Skin epidermis (tissue), 12 donors: ENCODE results near the gene ARHGAP40.
A peak's percentile ranks its signal among the peaks of the same experiment; 100 is the strongest.

Experiments
- H3K27ac ChIP-seq, 21 experiments: fragments of 200-600 bp; sonication (generic) in 11 of 21; one replicate each; pipeline ENCODE4 v1.5.0; 2020; ENCODE audit warnings: mild to moderate bottlenecking in 3 of 21, inconsistent platforms in 2 of 21, moderate library complexity in 2 of 21
- H3K4me3 ChIP-seq, 7 experiments: fragments of 200-600 bp; sonication (generic) in 2 of 7; one replicate each; pipeline ENCODE4 v1.5.0; 2020; ENCODE audit warnings: inconsistent platforms in 2 of 7, mild to moderate bottlenecking in 2 of 7, moderate library complexity in 1 of 7

The ARHGAP40 gene

GRCh38 chr20:38601216-38602184 lies at the start of gene ARHGAP40:
ARHGAP40 (plus strand) TSS chr20:38601809.
- H3K4me3 ChIP-seq, result peak within 1 kb of the TSS in 4 of 7 experiments; percentile 0 to 19 (median 17)
- H3K27ac ChIP-seq, result peak within 1 kb of the TSS in 1 of 21 experiments; percentile 46

DNA sequence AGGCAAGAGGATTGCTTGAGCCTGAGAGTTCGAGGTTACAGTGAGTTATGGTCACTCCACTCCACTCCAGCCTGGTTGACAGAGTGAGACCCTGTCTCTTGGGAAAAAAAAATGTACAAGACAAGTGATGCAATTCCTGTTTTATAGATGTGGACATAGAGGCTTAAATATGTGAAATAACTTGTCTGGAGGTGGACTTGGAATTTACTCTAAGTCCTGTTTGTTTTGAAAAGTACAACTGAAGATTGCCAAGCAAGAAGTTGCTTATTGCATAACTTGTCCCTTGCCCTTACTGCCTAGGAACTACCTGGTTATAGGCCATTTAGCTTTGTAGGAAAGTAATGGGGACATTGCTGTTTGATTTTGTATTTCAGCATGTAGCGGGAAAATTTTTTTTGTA lies 46.6 kb upstream of the ARHGAP40 start:
- Histone ChIP-seq H3K4me3 (no peak overlapping the region), H3K27ac (no peak overlapping the region)

DNA sequence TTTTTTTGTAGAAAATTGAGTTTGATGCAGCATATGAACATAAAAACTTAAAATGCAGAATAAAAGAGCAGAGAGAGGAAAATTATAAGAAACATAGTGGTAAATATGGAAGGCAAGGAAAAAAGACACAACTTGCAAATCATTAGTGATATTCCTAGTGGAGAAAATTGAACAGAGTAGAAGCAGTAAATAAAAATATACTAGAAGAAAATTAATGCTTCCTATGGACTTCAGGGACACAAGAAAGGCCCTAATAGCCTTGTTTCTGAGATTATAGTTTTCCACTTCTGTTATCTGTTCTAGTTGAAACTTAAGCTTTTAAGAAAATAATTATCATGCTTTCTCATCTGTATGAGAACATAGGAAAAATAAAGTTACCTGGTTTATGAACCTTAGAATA lies 46.2 kb upstream of the ARHGAP40 start:
- Histone ChIP-seq H3K4me3 (no peak overlapping the region), H3K27ac (no peak overlapping the region)

DNA sequence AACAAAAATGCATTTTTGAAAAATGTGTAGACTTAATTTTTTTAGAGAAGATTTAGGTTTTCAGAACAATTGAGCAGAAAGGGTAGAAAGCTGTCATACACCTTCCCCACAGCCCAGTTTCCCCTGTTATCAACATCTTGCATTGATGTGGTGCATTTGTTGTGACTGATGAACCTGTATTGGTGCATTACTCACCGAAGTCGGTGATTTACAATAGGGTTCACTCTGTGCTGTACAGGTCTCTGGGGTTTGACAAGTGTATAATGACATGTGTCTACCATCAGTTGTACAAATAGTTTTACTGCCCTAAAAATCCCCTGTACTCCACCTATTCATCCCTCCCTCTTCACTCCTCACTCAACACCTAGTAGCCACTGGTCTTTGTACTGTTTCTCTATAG lies 44.4 kb upstream of the ARHGAP40 start:
- Histone ChIP-seq H3K27ac (no peak overlapping the region), H3K4me3 (no peak overlapping the region)

DNA sequence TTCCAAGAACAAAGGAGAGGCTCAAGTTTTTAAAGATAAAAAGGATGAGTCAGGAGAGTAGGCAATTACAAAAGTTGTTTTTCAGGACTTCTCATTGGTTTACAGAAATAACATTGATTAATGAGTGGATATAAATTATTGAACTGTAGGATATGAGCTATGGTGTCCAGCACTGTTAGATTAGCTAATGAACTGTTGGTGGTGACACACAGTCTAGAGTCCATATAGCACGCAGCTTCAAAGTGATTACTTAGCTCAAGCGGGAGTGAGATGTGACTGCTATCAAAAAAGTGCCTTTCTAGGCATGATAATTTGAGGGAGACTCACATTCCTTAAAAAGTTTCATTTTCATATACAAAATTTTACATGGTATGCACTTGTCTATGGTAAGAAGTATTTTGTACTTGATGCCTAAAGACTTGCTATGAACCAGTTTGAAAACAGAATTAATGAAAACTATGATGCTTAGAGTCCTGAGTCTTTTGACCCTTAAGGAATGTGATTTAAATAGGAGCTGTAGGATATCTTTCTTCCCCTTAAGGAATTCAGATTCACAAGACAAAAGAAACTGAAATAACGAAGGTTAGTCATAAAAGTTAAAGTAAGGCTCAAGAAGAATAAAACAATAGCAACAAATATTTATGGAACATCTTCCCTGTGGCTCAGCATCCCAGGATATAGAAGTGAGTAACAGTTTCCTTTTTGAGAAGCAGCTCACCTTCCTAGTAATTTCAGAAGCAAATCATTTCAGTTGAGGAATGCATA lies 42.8 kb upstream of the ARHGAP40 start:
- H3K4me3 ChIP-seq, result no peak overlapping the region
- no peak overlapping the region for H3K27ac ChIP-seq

GRCh38 chr20:38559764-38560163 lies 41.8 kb upstream of the ARHGAP40 start:
- H3K4me3 ChIP-seq, result no peak overlapping the region
- H3K27ac ChIP-seq, result no peak overlapping the region

GRCh38 chr20:38563802-38564431 lies 37.7 kb upstream of the ARHGAP40 start:
- H3K27ac ChIP-seq, result no peak overlapping the region
- H3K4me3 ChIP-seq, result no peak overlapping the region

DNA sequence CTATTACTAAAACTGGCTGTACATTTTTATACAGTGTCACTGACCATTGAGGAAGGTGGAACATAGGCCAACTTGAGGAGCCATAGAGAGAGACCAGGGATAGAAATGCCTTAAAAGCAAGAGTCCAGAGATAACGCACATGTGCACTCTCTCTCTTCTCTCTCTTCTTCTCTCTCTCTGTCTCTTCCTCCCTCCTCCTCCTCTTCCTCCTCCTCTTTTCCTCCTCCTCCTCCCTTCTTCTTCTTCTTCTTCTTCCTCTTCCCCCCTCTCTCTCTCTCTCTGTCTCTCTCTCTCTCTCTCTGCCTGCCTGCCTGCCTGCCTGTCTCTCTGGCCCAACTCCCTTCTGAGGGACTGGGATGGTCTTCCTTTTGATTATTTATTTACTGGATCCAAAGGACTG lies 36.9 kb upstream of the ARHGAP40 start:
- no peak overlapping the region for H3K27ac ChIP-seq

DNA sequence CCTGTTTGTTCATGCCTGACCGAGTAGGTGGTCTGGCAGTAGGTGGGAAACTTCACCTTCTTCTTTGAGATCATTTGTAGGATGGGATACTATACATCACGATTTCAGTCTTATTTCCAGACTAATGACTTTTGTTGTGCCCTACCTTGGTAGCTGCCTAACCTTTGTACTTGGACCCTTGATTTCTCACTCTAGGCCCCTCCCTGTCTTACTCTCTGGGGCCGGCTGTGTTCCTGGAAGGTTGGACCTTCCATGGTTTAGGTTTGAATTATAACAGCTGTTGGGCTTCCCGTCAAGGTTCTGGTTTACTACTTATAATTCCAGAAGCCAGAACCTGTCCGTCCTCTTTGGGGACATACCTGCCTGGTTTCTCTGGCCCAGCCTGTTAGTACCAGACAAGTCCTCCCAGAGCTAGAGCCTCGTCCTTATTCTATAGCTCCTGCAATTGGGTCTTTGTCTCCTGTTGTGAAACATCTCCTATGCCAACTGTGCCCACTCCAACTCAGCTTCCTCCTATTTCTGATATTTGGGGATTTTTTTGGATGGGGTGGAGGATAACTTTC lies 35.5 kb upstream of the ARHGAP40 start:
- H3K27ac ChIP-seq, result peak overlapping the region in 2 of 21 experiments; percentile 2 to 16
- no peak overlapping the region for H3K4me3 ChIP-seq

More for the DNA sequence above, 36.9 kb upstream of the ARHGAP40 start:
- H3K4me3 ChIP-seq, result no peak overlapping the region

DNA sequence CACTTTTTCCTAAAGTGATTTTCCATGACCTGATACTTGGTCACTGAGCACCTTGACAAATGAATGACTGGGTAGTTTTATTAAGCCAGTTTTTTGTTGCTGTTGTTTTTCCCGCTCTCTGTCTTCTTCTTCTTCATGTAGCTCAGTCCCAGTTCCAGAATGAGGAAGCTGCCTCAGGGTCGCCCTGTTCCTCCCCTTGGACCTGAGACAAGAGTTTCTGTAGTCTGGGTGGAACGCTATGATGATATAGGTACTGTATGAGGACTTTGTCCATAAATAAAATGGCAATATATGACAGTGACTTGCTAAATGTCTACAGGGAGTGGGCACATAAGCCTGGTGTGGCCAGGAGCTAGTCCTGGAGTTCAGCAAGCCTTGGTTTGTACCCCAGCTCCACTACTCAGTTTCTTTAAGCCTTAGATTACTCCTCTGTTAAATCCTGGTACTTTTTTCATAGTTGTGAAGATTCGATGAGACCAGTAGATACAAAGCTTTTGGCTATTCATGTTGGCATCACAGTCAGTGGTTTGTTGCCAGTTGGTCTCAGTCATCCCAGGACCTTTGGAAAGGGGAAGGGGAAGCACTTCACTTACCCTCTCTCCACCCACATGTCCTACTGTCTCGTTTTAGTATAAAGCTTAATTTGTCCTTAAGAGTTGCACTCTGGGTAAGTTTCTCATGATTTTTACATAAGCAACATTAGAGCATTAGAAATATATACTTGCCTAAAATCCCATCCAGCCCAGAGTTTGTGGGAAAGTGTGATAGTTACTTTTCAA lies 31.7 kb upstream of the ARHGAP40 start:
- H3K27ac ChIP-seq, result no peak overlapping the region
- no peak overlapping the region for H3K4me3 ChIP-seq

DNA sequence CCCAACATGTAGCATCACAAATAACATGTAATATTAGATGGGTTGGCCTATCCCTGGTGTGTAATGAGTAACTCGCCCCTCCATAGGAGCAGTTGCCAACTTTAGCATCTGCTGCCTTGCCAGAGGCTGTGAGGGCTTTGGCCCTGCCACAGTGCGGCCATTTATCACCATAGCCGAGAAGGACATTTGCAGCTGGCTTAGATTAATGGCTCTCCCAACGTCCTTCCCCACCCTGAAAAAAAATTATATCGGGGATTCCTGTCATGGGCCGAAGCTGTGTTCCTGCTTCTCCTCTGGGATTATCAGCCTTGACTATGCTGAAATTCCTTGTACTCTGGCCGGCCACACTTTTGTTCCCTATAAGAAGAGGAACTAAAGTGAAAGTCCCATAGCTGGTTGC lies 28.2 kb upstream of the ARHGAP40 start:
- no peak overlapping the region for H3K4me3 ChIP-seq
- no peak overlapping the region for H3K27ac ChIP-seq

DNA sequence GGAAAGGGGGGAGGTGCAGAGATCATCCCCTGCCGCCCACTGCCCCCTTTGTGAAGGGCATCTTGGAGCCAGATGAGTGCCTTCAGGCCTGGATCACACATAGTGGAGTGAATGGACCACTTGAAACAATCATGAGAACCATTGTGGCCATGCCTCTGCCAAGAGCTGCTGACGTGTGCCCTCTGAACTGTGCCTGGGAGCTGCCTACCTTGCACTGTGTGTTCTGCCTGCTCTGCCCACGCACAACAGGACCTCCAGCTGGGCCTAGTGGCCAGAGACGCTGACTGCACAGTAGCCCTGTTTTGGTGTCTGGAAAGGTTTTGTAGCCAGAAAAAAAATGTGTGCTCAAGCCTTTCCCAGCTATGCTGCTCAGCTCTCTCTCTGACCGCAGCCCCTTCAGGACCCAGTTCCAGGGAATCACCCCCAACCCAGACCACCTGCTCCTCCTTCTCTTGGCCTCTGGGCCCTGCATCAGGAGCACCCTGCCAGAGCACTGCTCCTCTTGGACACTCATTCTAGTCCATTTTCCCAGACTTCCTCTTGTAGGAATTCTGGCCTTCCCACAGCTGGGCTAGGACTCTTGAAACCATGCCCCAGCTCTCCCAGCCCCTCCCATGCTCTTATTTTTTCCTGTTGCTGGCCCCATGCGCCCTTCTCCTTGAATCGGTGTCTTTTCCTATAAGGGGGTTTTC lies 22.2 kb upstream of the ARHGAP40 start:
- H3K4me3 ChIP-seq, result no peak overlapping the region
- H3K27ac ChIP-seq, result no peak overlapping the region

GRCh38 chr20:38579921-38580320 lies 21.7 kb upstream of the ARHGAP40 start:
- Histone ChIP-seq H3K27ac (no peak overlapping the region), H3K4me3 (no peak overlapping the region)

DNA sequence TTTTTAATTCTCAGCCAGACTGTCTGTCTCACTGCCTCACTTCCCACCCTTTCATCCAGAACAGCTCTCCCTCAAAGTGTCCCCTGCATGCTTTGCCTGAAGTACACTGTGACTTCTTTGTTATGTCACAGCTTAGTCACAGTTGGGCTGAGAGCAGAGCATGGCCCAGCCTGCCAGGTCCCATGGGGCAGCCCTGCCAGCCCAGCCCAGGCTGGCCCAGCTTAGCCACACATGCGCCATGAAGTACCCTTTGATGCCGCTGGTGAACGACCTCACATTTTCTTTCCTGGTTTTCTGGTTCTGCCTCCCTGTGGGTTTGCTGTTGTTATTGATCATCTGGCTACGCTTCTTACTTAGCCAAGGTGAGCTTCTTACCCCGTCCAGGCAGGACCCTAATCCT lies 20.6 kb upstream of the ARHGAP40 start, which contains the start of gene ADIG:
TSS of gene ADIG (plus strand) at position 185 of the 400 bp plus-strand sequence. CDS start at position 239, 54 bp downstream.
- Histone ChIP-seq H3K27ac (no peak within 1 kb of the TSS), H3K4me3 (no peak within 1 kb of the TSS)

DNA sequence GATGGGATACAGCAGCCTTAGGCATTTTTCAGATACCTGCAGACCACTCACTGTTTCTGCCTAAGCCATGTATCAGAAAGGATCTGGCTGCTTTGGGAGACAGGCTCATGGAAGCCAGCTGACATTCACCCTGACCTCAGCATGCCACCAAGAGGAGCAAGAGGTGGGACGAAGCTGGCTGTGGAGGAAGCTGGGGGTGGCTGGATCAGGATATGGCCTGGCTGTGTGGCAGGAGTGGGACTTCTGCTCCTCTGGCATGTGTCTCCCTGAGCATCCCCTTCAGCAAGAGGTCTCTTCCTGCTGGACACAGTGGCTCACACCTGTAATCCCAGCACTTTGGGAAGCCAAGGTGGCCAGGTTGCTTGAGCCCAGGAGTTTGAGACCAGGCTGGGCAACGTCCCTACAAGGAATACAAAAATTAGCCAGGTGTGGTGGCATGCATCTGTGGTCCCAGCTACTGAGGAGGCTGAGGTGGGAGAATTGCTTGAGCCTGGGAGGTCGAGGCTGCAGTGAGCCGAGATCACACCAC lies 19.7 kb upstream of the ARHGAP40 start:
- Histone ChIP-seq H3K27ac (no peak overlapping the region), H3K4me3 (no peak overlapping the region)

DNA sequence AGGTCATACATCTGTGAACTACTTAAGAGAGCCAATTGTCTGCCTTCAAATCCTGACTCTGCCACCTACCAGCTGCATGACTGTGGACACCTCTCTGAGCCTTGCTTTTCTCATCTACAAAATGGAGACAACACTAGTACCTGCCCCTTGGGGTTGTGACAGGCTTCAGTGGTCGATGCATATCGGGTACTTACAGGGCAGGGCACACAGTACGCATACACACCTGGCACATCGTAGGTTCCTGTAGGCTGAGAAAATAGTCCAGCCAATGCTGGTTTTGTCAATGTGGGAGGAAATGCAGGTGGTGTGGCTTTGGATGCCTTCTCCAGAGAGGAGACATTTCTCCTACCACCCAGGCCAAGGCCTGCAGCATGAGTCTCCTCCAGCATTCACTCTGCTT lies 18.3 kb upstream of the ARHGAP40 start:
- Histone ChIP-seq H3K4me3 (no peak overlapping the region), H3K27ac (no peak overlapping the region)

DNA sequence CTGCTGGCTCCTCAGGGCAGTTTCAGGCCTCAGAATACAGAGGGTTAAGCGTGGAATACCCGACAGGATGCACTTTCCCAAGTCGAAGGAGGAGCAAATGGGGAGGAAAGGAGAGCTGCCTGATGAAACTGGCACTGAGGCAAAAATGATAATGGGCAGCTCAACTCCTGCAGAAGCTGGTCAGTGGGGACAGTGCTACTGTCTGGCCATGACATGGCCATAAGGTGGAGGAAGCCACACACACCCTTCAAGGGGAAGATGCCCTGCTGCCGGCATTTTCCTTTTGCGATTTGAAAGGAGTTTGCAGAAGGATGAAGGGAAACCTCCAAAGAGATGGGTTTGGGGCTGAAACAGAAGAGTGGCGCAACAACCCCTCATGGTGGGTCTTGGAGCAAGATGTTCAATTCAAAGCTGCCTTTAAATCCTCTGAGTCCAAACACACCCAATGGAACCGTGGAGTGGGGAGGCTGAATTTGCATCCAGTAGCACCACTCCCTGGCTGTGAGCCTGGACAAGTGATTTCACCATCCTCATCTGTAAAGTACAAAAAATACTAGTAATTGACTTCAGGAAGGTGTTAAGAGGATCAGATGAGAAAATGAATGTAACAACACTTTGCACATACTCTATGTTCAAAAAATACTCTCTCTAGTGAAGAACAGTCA lies 17.4 kb upstream of the ARHGAP40 start:
- Histone ChIP-seq H3K27ac (no peak overlapping the region), H3K4me3 (no peak overlapping the region)
